GM12892 (cell line): ENCODE measurements around the gene OSBPL10.

Experiments
- POLR2A ChIP-seq: IDR thresholded peaks from 2 replicates; pipeline ENCODE4 v1.6.1; 2011; ENCODE audit warnings: low read depth, low read length, control low read depth
- POLR2AphosphoS5 ChIP-seq: IDR thresholded peaks from 2 replicates; pipeline ENCODE4 v1.6.1; 2011; ENCODE audit warnings: low read depth, low read length, control low read depth
- TAF1 ChIP-seq: IDR thresholded peaks from 2 replicates; pipeline ENCODE4 v1.6.1; 2011; ENCODE audit warnings: low read depth, mild to moderate bottlenecking, control low read depth, low read length, borderline replicate concordance

DNA sequence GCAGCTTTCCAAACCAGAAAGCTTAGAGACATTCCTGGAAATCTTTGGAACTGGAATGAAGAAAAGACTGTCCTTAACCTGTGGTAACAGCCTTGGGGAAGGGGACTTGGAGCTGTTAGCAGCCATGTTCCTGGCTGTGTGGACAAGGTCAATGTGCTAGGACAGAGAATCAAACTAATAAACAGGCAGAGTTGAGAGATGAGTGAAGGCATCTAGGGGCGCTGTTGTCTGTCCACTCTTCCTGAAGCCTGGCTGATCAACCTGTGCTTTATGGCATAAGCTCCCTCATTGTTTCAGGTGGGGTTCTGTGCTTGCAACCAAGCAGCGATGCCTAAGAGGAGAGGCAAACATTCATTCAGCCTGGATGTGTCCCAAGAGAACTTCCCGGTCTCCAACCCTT is 19.8 kb upstream of the OSBPL10 start:
- TF ChIP-seq POLR2A = no peak
- TF ChIP-seq POLR2AphosphoS5 = no peak
- no peak for TF ChIP-seq TAF1
